Measurements from ENCODE around the gene COL3A1. TPM values are rescaled to one million over a fixed set of nuclear protein-coding genes. Genes with fewer than 3 reads are reported as not detected.

COL3A1 gene
- total and polyA plus RNA-seq, 2 donors: 48.2 to 228 TPM

DNA sequence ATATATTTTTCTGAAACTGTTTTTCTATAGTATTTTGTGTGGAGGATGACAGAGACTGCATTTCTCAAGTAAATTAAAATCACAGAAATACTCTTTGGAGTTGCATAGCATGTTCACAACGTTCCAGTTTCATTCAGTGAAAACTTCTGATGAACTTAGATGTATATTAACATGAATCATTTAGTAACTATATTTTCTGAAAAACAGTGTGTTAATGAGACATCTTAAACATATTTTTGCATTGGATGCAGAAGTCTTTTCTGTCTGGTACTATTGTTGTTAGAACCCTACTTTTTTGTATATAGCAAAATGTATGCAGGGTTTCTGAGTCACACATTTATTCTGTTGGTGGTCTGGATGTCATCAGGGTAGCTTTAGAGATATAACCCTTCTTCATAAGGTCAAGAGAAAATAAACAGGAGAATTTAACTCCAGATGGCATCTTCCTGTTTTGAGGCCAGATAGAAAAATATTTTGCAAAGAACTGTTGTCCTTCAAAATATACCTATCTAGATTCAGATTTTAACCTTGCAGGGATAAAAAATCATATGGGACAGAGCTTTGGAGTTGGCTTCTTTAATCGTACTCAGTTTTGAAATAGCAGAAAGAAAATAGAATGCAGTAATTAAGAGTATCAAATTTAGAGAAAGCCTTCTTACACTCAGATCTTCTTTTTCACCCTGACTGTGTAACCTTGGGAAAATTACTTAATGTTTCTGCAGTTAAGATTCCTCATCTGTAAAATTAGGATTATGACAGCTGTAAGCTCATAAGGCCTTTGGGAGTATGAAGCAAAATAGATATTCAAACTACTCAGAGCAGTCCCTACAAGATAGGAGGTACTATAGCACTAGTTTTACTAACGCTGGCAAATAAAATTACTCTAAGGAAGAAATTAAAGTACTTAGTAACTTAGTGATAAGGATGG lies 5.3 kb downstream of the COL3A1 start:
- Histone ChIP-seq H3K27ac (ENCODE audit: low read depth in 1 of 2, low read length in 1 of 2) (peak overlapping the region in 1 of 2 donors; percentile 42), H3K36me3 (ENCODE audit: control insufficient read depth in 2 of 2, insufficient read depth in 2 of 2, low read length in 1 of 2) (no peaks in the 10 kb centered on the region), H3K27me3 (ENCODE audit: control insufficient read depth in 2 of 2, insufficient read depth in 1 of 2, low read length in 1 of 2) (no peaks in the 10 kb centered on the region), H3K4me3 (ENCODE audit: low read length in 2 of 2) (no peak overlapping the region), H3K9me3 (ENCODE audit: control insufficient read depth in 2 of 2, insufficient read depth in 1 of 2, low read length in 1 of 2) (no peaks in the 10 kb centered on the region), H3K4me1 (ENCODE audit: control insufficient read depth in 2 of 2, insufficient read depth in 2 of 2, low read length in 2 of 2) (no peaks in the 10 kb centered on the region)
- no peak for DNase-seq (ENCODE audit: low read depth in 6 of 9, low spot score in 9 of 9)
- 84% methylated on average over 3 of the region's 3 CpGs for WGBS

DNA sequence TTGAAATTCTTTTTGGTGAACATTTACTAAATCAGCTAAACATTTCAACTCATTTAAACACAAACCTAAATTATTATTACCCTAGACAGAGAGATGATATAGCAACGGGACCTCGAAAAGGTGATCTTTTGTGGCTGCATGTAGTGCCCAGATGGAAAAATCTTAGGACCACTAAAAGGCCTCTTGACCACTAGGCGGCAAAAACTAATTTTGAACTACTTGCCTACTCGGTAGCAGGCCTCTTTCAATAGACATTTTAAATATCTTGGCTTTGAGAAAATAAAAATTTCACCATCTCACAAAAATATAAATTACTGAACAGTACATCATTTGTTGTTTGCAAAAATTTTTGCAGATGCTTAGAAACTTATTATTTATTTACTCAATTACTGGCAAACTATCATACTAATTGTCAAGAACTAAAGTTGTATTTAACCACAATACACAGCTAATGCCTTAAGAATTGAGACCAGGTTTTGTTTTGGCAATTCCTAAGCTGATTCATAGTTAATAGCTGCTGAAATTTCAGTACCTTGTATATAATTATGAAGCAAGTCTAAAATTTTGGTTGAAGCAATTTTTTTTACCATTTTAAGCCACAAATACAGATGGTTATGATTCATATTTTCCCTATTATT lies 9.4 kb downstream of the COL3A1 start:
- no peak for DNase-seq (ENCODE audit: low read depth in 6 of 9, low spot score in 9 of 9)
- Histone ChIP-seq H3K4me3 (ENCODE audit: low read length in 2 of 2) (no peak overlapping the region), H3K36me3 (ENCODE audit: control insufficient read depth in 2 of 2, insufficient read depth in 2 of 2, low read length in 1 of 2) (no peaks in the 10 kb centered on the region), H3K4me1 (ENCODE audit: control insufficient read depth in 2 of 2, insufficient read depth in 2 of 2, low read length in 2 of 2) (no peaks in the 10 kb centered on the region), H3K9me3 (ENCODE audit: control insufficient read depth in 2 of 2, insufficient read depth in 1 of 2, low read length in 1 of 2) (no peaks in the 10 kb centered on the region), H3K27ac (ENCODE audit: low read depth in 1 of 2, low read length in 1 of 2) (no peak overlapping the region), H3K27me3 (ENCODE audit: control insufficient read depth in 2 of 2, insufficient read depth in 1 of 2, low read length in 1 of 2) (no peaks in the 10 kb centered on the region)
- WGBS: 96% methylated on average over 4 of the region's 4 CpGs

DNA sequence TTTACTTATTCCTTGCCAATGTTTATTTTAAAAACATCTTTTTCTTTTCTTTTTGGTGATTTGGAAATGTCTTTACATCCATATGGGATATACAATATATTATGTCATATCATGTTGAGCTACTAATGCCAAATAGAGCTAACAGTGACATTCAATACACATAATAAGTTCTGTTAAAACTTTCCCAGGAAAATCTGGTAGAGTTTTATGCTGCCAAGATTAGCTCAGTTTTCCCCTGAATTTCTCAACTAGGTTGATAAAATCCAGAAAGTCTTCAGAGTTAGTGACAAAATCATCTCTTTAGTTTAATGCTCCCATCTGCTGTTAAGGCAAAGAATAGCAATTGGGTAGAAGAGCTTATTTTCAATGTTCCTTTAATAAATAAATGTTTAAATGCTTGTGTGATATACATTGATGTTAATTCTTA lies 9.9 kb downstream of the COL3A1 start:
- no peak overlapping the region for H3K4me3 ChIP-seq (ENCODE audit: low read length in 2 of 2)
- H3K9me3 ChIP-seq (ENCODE audit: control insufficient read depth in 2 of 2, insufficient read depth in 1 of 2, low read length in 1 of 2): no peaks in the 10 kb centered on the region
- H3K27ac ChIP-seq (ENCODE audit: low read depth in 1 of 2, low read length in 1 of 2): no peak overlapping the region
- no peaks in the 10 kb centered on the region for H3K36me3 ChIP-seq (ENCODE audit: control insufficient read depth in 2 of 2, insufficient read depth in 2 of 2, low read length in 1 of 2)
- DNase-seq (ENCODE audit: low read depth in 6 of 9, low spot score in 9 of 9): no peak
- no peaks in the 10 kb centered on the region for H3K27me3 ChIP-seq (ENCODE audit: control insufficient read depth in 2 of 2, insufficient read depth in 1 of 2, low read length in 1 of 2)
- no peaks in the 10 kb centered on the region for H3K4me1 ChIP-seq (ENCODE audit: control insufficient read depth in 2 of 2, insufficient read depth in 2 of 2, low read length in 2 of 2)

DNA sequence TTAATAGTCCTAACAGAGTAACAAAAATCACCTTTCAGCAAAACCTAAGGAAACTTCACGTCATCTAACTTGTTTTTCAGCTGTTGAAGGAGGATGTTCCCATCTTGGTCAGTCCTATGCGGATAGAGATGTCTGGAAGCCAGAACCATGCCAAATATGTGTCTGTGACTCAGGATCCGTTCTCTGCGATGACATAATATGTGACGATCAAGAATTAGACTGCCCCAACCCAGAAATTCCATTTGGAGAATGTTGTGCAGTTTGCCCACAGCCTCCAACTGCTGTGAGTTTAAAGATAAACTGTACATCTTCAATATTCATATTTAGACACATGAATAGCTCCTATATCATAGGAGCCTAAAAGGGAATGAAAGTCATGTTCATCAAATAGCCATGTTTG lies 10.5 kb downstream of the COL3A1 start:
- 95% methylated on average over 5 of the region's 5 CpGs for WGBS
- no peaks in the 10 kb centered on the region for H3K27me3 ChIP-seq (ENCODE audit: control insufficient read depth in 2 of 2, insufficient read depth in 1 of 2, low read length in 1 of 2)
- no peak for DNase-seq (ENCODE audit: low read depth in 6 of 9, low spot score in 9 of 9)
- H3K4me3 ChIP-seq (ENCODE audit: low read length in 2 of 2): no peak overlapping the region
- H3K4me1 ChIP-seq (ENCODE audit: control insufficient read depth in 2 of 2, insufficient read depth in 2 of 2, low read length in 2 of 2): no peaks in the 10 kb centered on the region
- no peaks in the 10 kb centered on the region for H3K36me3 ChIP-seq (ENCODE audit: control insufficient read depth in 2 of 2, insufficient read depth in 2 of 2, low read length in 1 of 2)
- H3K9me3 ChIP-seq (ENCODE audit: control insufficient read depth in 2 of 2, insufficient read depth in 1 of 2, low read length in 1 of 2): no peaks in the 10 kb centered on the region
- peak overlapping the region in 1 of 2 donors; percentile 18 for H3K27ac ChIP-seq (ENCODE audit: low read depth in 1 of 2, low read length in 1 of 2)

DNA sequence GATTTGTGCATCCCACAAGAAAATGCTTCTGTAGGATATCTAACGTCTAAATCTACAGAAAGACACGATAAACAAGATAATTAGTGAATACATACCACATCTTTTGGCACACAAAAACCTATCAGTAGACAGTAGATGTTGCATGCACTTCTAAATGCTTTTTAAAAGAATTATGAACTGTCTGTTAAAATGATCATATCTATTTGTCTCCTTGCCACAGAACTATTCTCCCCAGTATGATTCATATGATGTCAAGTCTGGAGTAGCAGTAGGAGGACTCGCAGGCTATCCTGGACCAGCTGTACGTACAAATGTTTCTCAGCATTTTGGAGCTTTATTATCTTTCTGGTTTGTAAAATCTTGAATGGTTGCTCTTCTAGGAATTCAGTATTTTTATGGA lies 12.7 kb downstream of the COL3A1 start:
- Histone ChIP-seq H3K27ac (ENCODE audit: low read depth in 1 of 2, low read length in 1 of 2) (no peak overlapping the region), H3K36me3 (ENCODE audit: control insufficient read depth in 2 of 2, insufficient read depth in 2 of 2, low read length in 1 of 2) (no peaks in the 10 kb centered on the region)
- 91% methylated on average over 4 of the region's 4 CpGs for WGBS

DNA sequence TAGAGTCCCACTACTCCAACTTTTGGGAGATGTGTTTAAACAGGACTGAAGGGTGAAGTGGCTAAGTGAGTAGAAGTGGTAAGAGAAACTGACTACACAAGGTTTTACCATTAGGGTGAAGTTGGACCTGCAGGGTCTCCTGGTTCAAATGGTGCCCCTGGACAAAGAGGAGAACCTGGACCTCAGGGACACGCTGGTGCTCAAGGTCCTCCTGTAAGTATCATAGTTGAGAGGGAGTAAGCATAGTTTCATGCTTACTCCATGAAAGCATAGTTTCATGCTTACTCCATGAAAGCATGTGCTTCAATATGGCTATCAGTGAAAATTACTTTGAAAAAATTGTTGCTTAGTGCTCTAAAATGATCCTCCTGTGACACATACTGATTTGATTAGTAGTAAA lies 19.1 kb downstream of the COL3A1 start:
- Histone ChIP-seq H3K27ac (ENCODE audit: low read depth in 1 of 2, low read length in 1 of 2) (no peak overlapping the region), H3K27me3 (ENCODE audit: control insufficient read depth in 2 of 2, insufficient read depth in 1 of 2, low read length in 1 of 2) (no peaks in the 10 kb centered on the region), H3K4me1 (ENCODE audit: control insufficient read depth in 2 of 2, insufficient read depth in 2 of 2, low read length in 2 of 2) (no peaks in the 10 kb centered on the region), H3K9me3 (ENCODE audit: control insufficient read depth in 2 of 2, insufficient read depth in 1 of 2, low read length in 1 of 2) (no peaks in the 10 kb centered on the region), H3K36me3 (ENCODE audit: control insufficient read depth in 2 of 2, insufficient read depth in 2 of 2, low read length in 1 of 2) (no peaks in the 10 kb centered on the region), H3K4me3 (ENCODE audit: low read length in 2 of 2) (no peak overlapping the region)
- DNase-seq (ENCODE audit: low read depth in 6 of 9, low spot score in 9 of 9): no peak
- 94% methylated on average over 1 of the region's 1 CpG for WGBS

More for the DNA sequence above, 12.7 kb downstream of the COL3A1 start:
- H3K4me1 ChIP-seq (ENCODE audit: control insufficient read depth in 2 of 2, insufficient read depth in 2 of 2, low read length in 2 of 2): no peaks in the 10 kb centered on the region
- no peak for DNase-seq (ENCODE audit: low read depth in 6 of 9, low spot score in 9 of 9)
- no peaks in the 10 kb centered on the region for H3K9me3 ChIP-seq (ENCODE audit: control insufficient read depth in 2 of 2, insufficient read depth in 1 of 2, low read length in 1 of 2)
- no peak overlapping the region for H3K4me3 ChIP-seq (ENCODE audit: low read length in 2 of 2)
- no peaks in the 10 kb centered on the region for H3K27me3 ChIP-seq (ENCODE audit: control insufficient read depth in 2 of 2, insufficient read depth in 1 of 2, low read length in 1 of 2)

DNA sequence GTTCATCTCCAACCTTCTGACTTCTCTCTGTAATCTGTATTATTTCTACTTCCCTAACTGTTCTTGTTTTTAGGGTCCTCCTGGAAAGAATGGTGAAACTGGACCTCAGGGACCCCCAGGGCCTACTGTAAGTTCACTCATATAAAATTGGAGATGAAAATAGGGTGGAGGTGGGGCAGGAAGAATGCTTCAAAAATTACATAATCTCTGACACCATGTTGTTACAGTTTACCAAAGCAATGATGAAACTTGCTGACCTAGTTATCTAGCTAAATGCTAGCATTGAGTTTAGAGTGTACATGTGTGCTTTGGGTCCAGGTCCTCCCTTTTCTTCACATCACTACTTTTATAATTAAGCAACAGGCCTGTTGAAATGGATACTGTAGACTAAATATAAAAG lies 23.1 kb downstream of the COL3A1 start:
- Histone ChIP-seq H3K27me3 (ENCODE audit: control insufficient read depth in 2 of 2, insufficient read depth in 1 of 2, low read length in 1 of 2) (no peaks in the 10 kb centered on the region), H3K4me1 (ENCODE audit: control insufficient read depth in 2 of 2, insufficient read depth in 2 of 2, low read length in 2 of 2) (no peaks in the 10 kb centered on the region), H3K27ac (ENCODE audit: low read depth in 1 of 2, low read length in 1 of 2) (no peak overlapping the region), H3K36me3 (ENCODE audit: control insufficient read depth in 2 of 2, insufficient read depth in 2 of 2, low read length in 1 of 2) (no peaks in the 10 kb centered on the region), H3K4me3 (ENCODE audit: low read length in 2 of 2) (no peak overlapping the region), H3K9me3 (ENCODE audit: control insufficient read depth in 2 of 2, insufficient read depth in 1 of 2, low read length in 1 of 2) (no peaks in the 10 kb centered on the region)
- no peak for DNase-seq (ENCODE audit: low read depth in 6 of 9, low spot score in 9 of 9)

DNA sequence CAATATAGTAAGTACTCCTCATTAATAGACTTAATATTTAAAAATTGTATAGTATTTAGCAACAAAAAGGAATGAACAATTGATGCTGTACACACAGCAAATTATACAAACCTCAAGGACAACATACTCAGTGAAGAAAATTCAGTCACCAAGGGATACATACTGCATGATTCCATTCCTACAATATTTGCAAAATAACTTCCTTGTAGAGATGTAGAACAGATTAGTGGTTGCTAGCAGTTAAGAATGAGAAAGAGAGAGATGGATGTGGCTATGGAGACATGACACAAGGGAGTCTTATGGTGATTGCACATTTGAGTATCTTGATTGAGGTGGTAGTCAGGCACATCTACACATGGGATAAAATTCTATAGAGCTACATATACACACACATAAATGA lies 26.0 kb downstream of the COL3A1 start:
- Histone ChIP-seq H3K27me3 (ENCODE audit: control insufficient read depth in 2 of 2, insufficient read depth in 1 of 2, low read length in 1 of 2) (no peaks in the 10 kb centered on the region), H3K9me3 (ENCODE audit: control insufficient read depth in 2 of 2, insufficient read depth in 1 of 2, low read length in 1 of 2) (no peaks in the 10 kb centered on the region), H3K27ac (ENCODE audit: low read depth in 1 of 2, low read length in 1 of 2) (no peak overlapping the region), H3K4me1 (ENCODE audit: control insufficient read depth in 2 of 2, insufficient read depth in 2 of 2, low read length in 2 of 2) (no peaks in the 10 kb centered on the region), H3K36me3 (ENCODE audit: control insufficient read depth in 2 of 2, insufficient read depth in 2 of 2, low read length in 1 of 2) (no peaks in the 10 kb centered on the region), H3K4me3 (ENCODE audit: low read length in 2 of 2) (no peak overlapping the region)
- DNase-seq (ENCODE audit: low read depth in 6 of 9, low spot score in 9 of 9): no peak

DNA sequence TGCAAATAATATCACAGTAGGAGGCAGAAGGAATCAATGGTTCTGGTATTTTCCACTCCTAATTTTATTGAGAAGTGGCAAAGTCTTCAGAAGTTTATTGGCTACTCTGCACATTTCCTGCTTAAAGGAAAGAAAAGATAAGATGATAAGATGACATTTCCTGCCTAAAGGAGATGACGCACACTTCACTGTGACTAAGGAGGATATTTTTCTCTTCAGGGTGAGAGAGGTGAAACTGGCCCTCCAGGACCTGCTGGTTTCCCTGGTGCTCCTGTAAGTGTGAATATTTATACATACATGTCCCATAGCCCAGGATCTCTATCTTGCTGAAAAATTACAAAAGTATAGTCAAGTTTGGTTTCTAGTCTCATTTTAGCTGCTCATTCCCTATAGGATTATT lies 27.9 kb downstream of the COL3A1 start:
- Histone ChIP-seq H3K27ac (ENCODE audit: low read depth in 1 of 2, low read length in 1 of 2) (no peak overlapping the region), H3K4me3 (ENCODE audit: low read length in 2 of 2) (no peak overlapping the region), H3K36me3 (ENCODE audit: control insufficient read depth in 2 of 2, insufficient read depth in 2 of 2, low read length in 1 of 2) (no peaks in the 10 kb centered on the region), H3K4me1 (ENCODE audit: control insufficient read depth in 2 of 2, insufficient read depth in 2 of 2, low read length in 2 of 2) (no peaks in the 10 kb centered on the region), H3K27me3 (ENCODE audit: control insufficient read depth in 2 of 2, insufficient read depth in 1 of 2, low read length in 1 of 2) (no peaks in the 10 kb centered on the region), H3K9me3 (ENCODE audit: control insufficient read depth in 2 of 2, insufficient read depth in 1 of 2, low read length in 1 of 2) (no peaks in the 10 kb centered on the region)
- 48% methylated on average over 1 of the region's 1 CpG for WGBS
- no peak for DNase-seq (ENCODE audit: low read depth in 6 of 9, low spot score in 9 of 9)
